Thoracic aorta (tissue), 2 donors: ENCODE data around the gene CLSTN1. TPM values are rescaled to one million over a fixed set of nuclear protein-coding genes. Genes with fewer than 3 reads are reported as not detected.

Source experiments
- ATAC-seq: fragments of 150-250 bp; one replicate; pipeline ENCODE4 v1.8.0; 2017; ENCODE audit warnings: low read depth; ENCODE audit not compliant: insufficient number of reproducible peaks, low FRiP score
- DNase-seq: peaks from one replicate; pipeline ENCODE4 v3.0.0-alpha.2; 2020; ENCODE audit warnings: low spot score
- H3K27ac ChIP-seq, 2 donors: fragments of 200-600 bp; sonication (generic); 1 replicate in 1 of 2; 2 replicates in 1 of 2; pipeline ENCODE4 v1.5.1; 2016; ENCODE audit warnings: mild to moderate bottlenecking in 2 of 2, moderate library complexity in 2 of 2
- H3K27me3 ChIP-seq: fragments of 200-600 bp; sonication (generic); replicated peaks from 2 replicates; pipeline ENCODE4 v1.6.0; 2016; ENCODE audit warnings: mild to moderate bottlenecking; ENCODE audit not compliant: insufficient read depth
- H3K36me3 ChIP-seq: fragments of 200-600 bp; sonication (generic); one replicate; pipeline ENCODE4 v1.5.1; 2016
- H3K4me1 ChIP-seq, 2 donors: fragments of 200-600 bp; sonication (generic); 1 replicate in 1 of 2; 2 replicates in 1 of 2; pipeline versions ENCODE4 v1.5.1 to v1.6.0; 2016; ENCODE audit warnings: low read depth in 2 of 2, mild to moderate bottlenecking in 1 of 2; ENCODE audit not compliant: control insufficient read depth in 1 of 2
- H3K4me3 ChIP-seq: fragments of 200-600 bp; sonication (generic); 2 replicates; pipeline ENCODE4 v1.5.1; 2016; ENCODE audit warnings: mild to moderate bottlenecking
- H3K9me3 ChIP-seq: fragments of 200-600 bp; sonication (generic); 2 replicates; pipeline ENCODE4 v1.5.1; 2016
- CTCF ChIP-seq: fragments of 200-600 bp; sonication (generic); IDR thresholded peaks from one replicate; pipeline ENCODE4 v1.5.1; 2019; ENCODE audit warnings: antibody characterized with exemption
- total RNA-seq, 2 donors: library from RNA; depleted of rRNA; stranded (reverse); fragments of >200 nt; gene quantifications; one replicate each; pipeline versions ENCODE4 v1.1.0 to v1.2.3, GENCODE V29; 2016

Gene CLSTN1
- total RNA-seq, 2 donors from 2014 or later = 78.6 to 81.9 TPM

DNA sequence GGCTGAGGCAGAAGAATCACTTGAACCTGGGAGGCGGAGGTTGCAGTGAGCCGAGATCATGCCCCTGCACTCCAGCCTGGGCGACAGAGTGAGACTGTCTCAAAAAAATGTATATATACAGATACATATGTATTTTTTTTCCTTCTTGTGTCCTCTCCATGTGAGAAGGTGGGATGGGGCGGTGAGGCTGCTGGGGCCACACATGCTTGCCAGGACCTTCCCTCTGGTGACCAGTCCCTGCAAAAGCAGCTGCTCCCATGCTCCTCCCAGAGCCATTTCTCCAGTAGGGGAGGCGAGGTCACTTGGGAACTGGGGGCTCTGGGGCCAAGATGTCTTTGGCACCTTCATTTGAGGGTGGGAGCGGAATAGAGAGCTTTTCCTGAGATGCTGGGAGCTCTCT lies 97.4 kb downstream of the CLSTN1 start:
- Histone ChIP-seq H3K27ac (no peak overlapping the region), H3K36me3 (peaks cover 49% of the 10 kb centered on the region), H3K4me3 (no peak overlapping the region), H3K4me1 (no peaks in the 10 kb centered on the region), H3K9me3 (peaks cover 7% of the 10 kb centered on the region), H3K27me3 (no peaks in the 10 kb centered on the region)
- TF ChIP-seq CTCF = no peak
- DNase-seq (no peak), ATAC-seq (no peak)

DNA sequence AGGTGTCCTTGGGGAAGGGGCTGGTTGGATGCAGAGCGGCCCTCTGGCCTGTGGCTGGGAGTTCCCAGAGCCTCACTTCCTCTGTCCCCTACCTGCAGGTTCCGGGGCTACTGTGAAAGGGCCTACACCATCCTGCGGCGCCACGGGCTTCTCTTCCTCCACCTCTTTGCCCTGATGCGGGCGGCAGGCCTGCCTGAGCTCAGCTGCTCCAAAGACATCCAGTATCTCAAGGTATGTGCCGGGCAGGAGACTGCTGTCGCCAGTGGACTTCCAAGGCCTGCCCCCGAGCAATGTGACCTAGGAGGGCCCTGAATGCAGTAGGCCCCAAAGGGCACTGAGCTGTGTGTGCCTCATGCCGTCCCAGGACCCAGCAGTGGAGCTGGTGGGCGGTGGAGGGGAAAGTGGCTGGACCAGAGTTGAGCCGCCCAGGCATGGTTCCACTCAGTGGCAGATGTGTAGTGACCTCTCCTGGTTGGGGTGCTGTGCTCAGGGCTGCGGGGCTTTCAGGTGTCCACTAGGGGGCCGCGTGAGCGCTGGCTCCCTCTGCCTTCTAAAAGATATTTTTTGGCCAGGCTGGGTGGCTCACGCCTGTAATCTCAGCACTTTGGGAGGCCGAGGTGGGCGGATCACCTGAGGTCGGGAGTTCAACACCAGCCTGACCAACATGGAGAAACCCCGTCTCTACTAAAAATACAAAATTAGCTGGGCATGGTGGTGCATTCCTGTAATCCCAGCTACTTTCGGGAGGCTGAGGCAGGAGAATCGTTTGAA lies 98.9 kb downstream of the CLSTN1 start:
- no peak for ATAC-seq
- Histone ChIP-seq H3K4me1 (no peaks in the 10 kb centered on the region), H3K27ac (no peak overlapping the region), H3K27me3 (no peaks in the 10 kb centered on the region), H3K9me3 (peaks cover 7% of the 10 kb centered on the region), H3K4me3 (no peak overlapping the region), H3K36me3 (peaks cover 41% of the 10 kb centered on the region)
- peak; percentile 72 for TF ChIP-seq CTCF
- DNase-seq = no peak

GRCh38 chr1:9723926-9724325 lies 99.8 kb downstream of the CLSTN1 start:
- H3K27ac ChIP-seq = no peak overlapping the region
- H3K4me3 ChIP-seq = no peak overlapping the region
- DNase-seq (no peak), ATAC-seq (no peak)
- H3K9me3 ChIP-seq = peaks cover 7% of the 10 kb centered on the region
- peaks cover 3 to 7% of the 10 kb centered on the region in 2 donors for H3K4me1 ChIP-seq
- H3K36me3 ChIP-seq = peaks cover 36% of the 10 kb centered on the region
- H3K27me3 ChIP-seq = no peaks in the 10 kb centered on the region
- TF ChIP-seq CTCF = no peak

GRCh38 chr1:9723068-9723805 lies 100.5 kb downstream of the CLSTN1 start:
- H3K9me3 ChIP-seq = peaks cover 7% of the 10 kb centered on the region
- H3K4me3 ChIP-seq = no peak overlapping the region
- no peak for TF ChIP-seq CTCF
- H3K27me3 ChIP-seq = no peaks in the 10 kb centered on the region
- peaks cover 30% of the 10 kb centered on the region for H3K36me3 ChIP-seq
- DNase-seq = no peak
- no peak for ATAC-seq
- H3K4me1 ChIP-seq = peaks cover 3 to 9% of the 10 kb centered on the region in 2 donors
- no peak overlapping the region for H3K27ac ChIP-seq

DNA sequence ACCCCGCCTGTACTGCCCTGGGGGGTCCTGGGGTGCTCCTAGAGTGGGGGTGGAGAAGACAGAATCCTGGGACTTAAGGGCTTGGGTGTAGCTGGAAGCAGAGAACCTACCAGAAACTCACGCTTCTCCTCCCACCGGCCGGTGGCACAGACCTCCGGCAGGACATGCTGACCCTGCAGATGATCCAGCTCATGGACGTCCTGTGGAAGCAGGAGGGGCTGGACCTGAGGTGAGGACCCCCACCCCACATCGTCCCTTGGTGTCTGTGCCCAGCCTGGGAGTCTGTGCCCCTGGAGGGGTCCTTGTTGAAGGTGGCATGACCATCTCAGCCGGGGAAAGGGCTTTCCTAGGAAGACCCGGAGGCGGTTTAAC lies 101.4 kb downstream of the CLSTN1 start:
- no peak overlapping the region for H3K4me3 ChIP-seq
- no peak overlapping the region for H3K27ac ChIP-seq
- peaks cover 3 to 9% of the 10 kb centered on the region in 2 donors for H3K4me1 ChIP-seq
- H3K9me3 ChIP-seq = peaks cover 7% of the 10 kb centered on the region
- H3K27me3 ChIP-seq = no peaks in the 10 kb centered on the region
- no peak for TF ChIP-seq CTCF
- peaks cover 25% of the 10 kb centered on the region for H3K36me3 ChIP-seq
- no peak for DNase-seq
- no peak for ATAC-seq
